DOHH2 (cell line): ENCODE measurements around the gene ADNP.

Source experiments
- EZH2phosphoT487 ChIP-seq: fragments of 200-600 bp; sonication (generic); IDR thresholded peaks from 2 replicates; pipeline ENCODE4 v1.6.1; 2017; ENCODE audit warnings: borderline replicate concordance, mild to moderate bottlenecking, antibody characterized with exemption, low read length, moderate library complexity, mixed read lengths
- TF ChIP-seq, protein P1 (sequence below): fragments of 200-600 bp; sonication (generic); IDR thresholded peaks from one replicate; pipeline ENCODE4 v1.5.1; 2014; ENCODE audit warnings: antibody characterized with exemption, mild to moderate bottlenecking, low read depth, low read length; ENCODE audit not compliant: poor library complexity, severe bottlenecking

DNA sequence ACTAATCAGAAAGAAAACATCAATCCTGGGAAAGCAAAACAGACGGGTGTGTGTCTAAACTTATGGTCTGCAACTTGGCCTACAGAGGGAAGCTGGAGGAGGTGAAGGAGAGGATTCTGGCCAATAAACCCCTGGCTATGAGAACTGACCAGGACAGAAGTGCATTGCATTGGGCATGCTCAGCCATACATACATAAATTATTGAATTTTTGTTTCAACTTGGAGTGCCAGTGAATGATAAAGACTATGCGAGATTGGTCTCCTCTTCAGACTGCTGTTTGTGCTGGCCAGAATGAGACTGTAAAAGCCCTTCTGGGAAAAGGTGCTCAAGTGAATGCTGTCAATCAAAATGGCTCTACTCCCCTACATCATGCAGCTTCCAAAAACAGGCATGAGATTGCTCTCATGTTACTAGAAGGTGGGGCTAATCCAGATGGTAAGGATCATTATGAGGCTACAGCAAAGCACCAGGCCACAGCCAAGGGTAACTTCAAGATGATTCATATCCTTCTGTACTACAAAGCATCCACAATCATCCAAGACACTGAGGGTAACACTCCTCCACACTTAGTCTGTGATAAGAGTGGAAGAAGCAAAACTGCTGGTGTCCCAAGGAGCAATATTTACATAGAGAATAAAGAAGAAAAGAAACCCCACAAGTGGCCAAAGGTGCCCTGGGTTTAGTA is 17.4 kb downstream of the ADNP start:
- TF ChIP-seq, protein P1, sequence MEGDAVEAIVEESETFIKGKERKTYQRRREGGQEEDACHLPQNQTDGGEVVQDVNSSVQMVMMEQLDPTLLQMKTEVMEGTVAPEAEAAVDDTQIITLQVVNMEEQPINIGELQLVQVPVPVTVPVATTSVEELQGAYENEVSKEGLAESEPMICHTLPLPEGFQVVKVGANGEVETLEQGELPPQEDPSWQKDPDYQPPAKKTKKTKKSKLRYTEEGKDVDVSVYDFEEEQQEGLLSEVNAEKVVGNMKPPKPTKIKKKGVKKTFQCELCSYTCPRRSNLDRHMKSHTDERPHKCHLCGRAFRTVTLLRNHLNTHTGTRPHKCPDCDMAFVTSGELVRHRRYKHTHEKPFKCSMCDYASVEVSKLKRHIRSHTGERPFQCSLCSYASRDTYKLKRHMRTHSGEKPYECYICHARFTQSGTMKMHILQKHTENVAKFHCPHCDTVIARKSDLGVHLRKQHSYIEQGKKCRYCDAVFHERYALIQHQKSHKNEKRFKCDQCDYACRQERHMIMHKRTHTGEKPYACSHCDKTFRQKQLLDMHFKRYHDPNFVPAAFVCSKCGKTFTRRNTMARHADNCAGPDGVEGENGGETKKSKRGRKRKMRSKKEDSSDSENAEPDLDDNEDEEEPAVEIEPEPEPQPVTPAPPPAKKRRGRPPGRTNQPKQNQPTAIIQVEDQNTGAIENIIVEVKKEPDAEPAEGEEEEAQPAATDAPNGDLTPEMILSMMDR = no peak
- TF ChIP-seq EZH2phosphoT487 = no peak
